CD14-positive monocyte (primary cell): Measurements from ENCODE around the gene USP30. TPM values are rescaled to one million over a fixed set of nuclear protein-coding genes. Genes with fewer than 3 reads are reported as not detected.

Experiments
- DNase-seq, 3 donors: peaks; one replicate each; pipeline ENCODE4 v3.0.0-alpha.2; 2011 to 2022
- H2AFZ ChIP-seq: 2 replicates; pipeline ENCODE4 v1.6.0; 2012; ENCODE audit warnings: mild to moderate bottlenecking, low read depth, low read length, inconsistent platforms; ENCODE audit not compliant: insufficient read depth, poor library complexity, severe bottlenecking
- H3K27ac ChIP-seq, 2 donors: 1 replicate in 1 of 2; 2 replicates in 1 of 2; pipeline ENCODE4 v1.5.1; 2012 to 2013; ENCODE audit warnings: low read length in 2 of 2, control low read depth in 1 of 2, inconsistent platforms in 1 of 2, low read depth in 1 of 2, mild to moderate bottlenecking in 1 of 2
- H3K27me3 ChIP-seq, 2 donors: one replicate each; pipeline versions ENCODE4 v1.6.0 to v1.6.1; 2011 to 2013; ENCODE audit warnings: low read length in 2 of 2; ENCODE audit not compliant: control insufficient read depth in 2 of 2, insufficient read depth in 2 of 2
- H3K36me3 ChIP-seq, 2 donors: replicated peaks in 1 of 2; 1 replicate in 1 of 2; 2 replicates in 1 of 2; pipeline versions ENCODE4 v1.5.1 to v1.6.1; 2012 to 2013; ENCODE audit warnings: low read length in 2 of 2, control low read depth in 1 of 2, inconsistent platforms in 1 of 2, mild to moderate bottlenecking in 1 of 2; ENCODE audit not compliant: insufficient read depth in 2 of 2, control insufficient read depth in 1 of 2
- H3K4me1 ChIP-seq, 2 donors: 1 replicate in 1 of 2; 2 replicates in 1 of 2; pipeline versions ENCODE4 v1.5.1 to v1.6.1; 2012 to 2013; ENCODE audit warnings: low read length in 2 of 2, control low read depth in 1 of 2, inconsistent platforms in 1 of 2, mild to moderate bottlenecking in 1 of 2, moderate library complexity in 1 of 2; ENCODE audit not compliant: insufficient read depth in 2 of 2, control insufficient read depth in 1 of 2
- H3K4me2 ChIP-seq: replicated peaks from 2 replicates; pipeline ENCODE3; 2012; ENCODE audit warnings: low read length, moderate library complexity, mild to moderate bottlenecking; ENCODE audit not compliant: poor library complexity, severe bottlenecking; ENCODE audit errors: extremely low read depth
- H3K4me3 ChIP-seq, 3 experiments: fragments of 200-600 bp in 1 of 3; sonication (generic) in 1 of 3; replicated peaks in 1 of 3; 1 replicate in 2 of 3; 2 replicates in 1 of 3; pipeline ENCODE4 v1.5.1; 2011 to 2013; ENCODE audit warnings: low read length in 3 of 3, mild to moderate bottlenecking in 3 of 3, control low read depth in 2 of 3, low read depth in 2 of 3, inconsistent platforms in 1 of 3, moderate library complexity in 1 of 3
- H3K79me2 ChIP-seq: 2 replicates; pipeline ENCODE4 v1.6.0; 2012; ENCODE audit warnings: mild to moderate bottlenecking, control low read depth, inconsistent platforms, low read length, moderate library complexity; ENCODE audit not compliant: insufficient read depth
- H3K9ac ChIP-seq: 2 replicates; pipeline ENCODE4 v1.6.0; 2017; ENCODE audit warnings: low read length, mild to moderate bottlenecking; ENCODE audit not compliant: insufficient read depth, poor library complexity, severe bottlenecking
- H3K9me3 ChIP-seq, 2 donors: replicated peaks in 1 of 2; 1 replicate in 1 of 2; 2 replicates in 1 of 2; pipeline versions ENCODE4 v1.5.1 to v1.6.1; 2012 to 2013; ENCODE audit warnings: low read length in 2 of 2, control low read depth in 1 of 2; ENCODE audit not compliant: control insufficient read depth in 1 of 2, insufficient read depth in 1 of 2
- H4K20me1 ChIP-seq: 2 replicates; pipeline ENCODE4 v1.6.0; 2012; ENCODE audit warnings: mild to moderate bottlenecking, low read length, control low read depth, moderate library complexity; ENCODE audit not compliant: insufficient read depth
- H3K27ac Mint-ChIP-seq, 7 donors: one replicate each; pipeline ENCODE4 v1.8.0; 2020; ENCODE audit warnings: mild to moderate bottlenecking in 7 of 7, mixed read lengths in 7 of 7, moderate library complexity in 6 of 7, inconsistent platforms in 2 of 7
- H3K27me3 Mint-ChIP-seq, 3 donors: one replicate each; pipeline ENCODE4 v1.8.0; 2021 to 2022; ENCODE audit warnings: low read depth in 3 of 3, mild to moderate bottlenecking in 3 of 3, mixed read lengths in 3 of 3, moderate library complexity in 3 of 3, inconsistent platforms in 1 of 3
- H3K36me3 Mint-ChIP-seq, 2 donors: one replicate each; pipeline ENCODE4 v1.8.0; 2020; ENCODE audit warnings: mixed read lengths in 2 of 2, inconsistent platforms in 1 of 2, mild to moderate bottlenecking in 1 of 2
- H3K4me1 Mint-ChIP-seq: one replicate; pipeline ENCODE4 v1.8.0; 2020; ENCODE audit warnings: mild to moderate bottlenecking, mixed read lengths
- H3K4me3 Mint-ChIP-seq, 2 donors: one replicate each; pipeline ENCODE4 v1.8.0; 2020; ENCODE audit warnings: mild to moderate bottlenecking in 2 of 2, mixed read lengths in 2 of 2, moderate library complexity in 1 of 2
- H3K9me3 Mint-ChIP-seq, 7 donors: one replicate each; pipeline ENCODE4 v1.8.0; 2020 to 2022; ENCODE audit warnings: mixed read lengths in 7 of 7, mild to moderate bottlenecking in 6 of 7, moderate library complexity in 6 of 7, inconsistent platforms in 2 of 7
- WGBS: methylation state at CpG from one replicate; pipeline ENCODE4 v1.1.5; 2013; ENCODE audit warnings: missing lambda C conversion rate; ENCODE audit not compliant: insufficient coverage; 5-methylcytosine and 5-hydroxymethylcytosine counted together
- intact Hi-C, 2 donors: fragments of 100-400 bp; cut with micrococcal nuclease; formaldehyde crosslinking; loops; one replicate each; pipeline versions ENCODE4 v1.15.0 to v1.15.1; 2023
- polyA minus RNA-seq: library from RNA; depleted of rRNA, polyadenylated mRNA; stranded (reverse); fragments of >200 nt; gene quantifications from 2 replicates; pipeline ENCODE4 v1.2.3, GENCODE V29; 2012
- polyA plus RNA-seq, 3 donors: library from polyadenylated mRNA; depleted of rRNA in 1 of 3; unstranded in 2 of 3; stranded (reverse) in 1 of 3; fragments of 300-500 nt in 2 of 3; fragments of >200 nt in 1 of 3; fragmentation: Illumina TruSeq in 2 of 3; gene quantifications; 1 replicate in 2 of 3; 2 replicates in 1 of 3; pipeline ENCODE4 v1.2.3, GENCODE V29; 2012 to 2021
- total RNA-seq, 12 experiments: library from RNA in 1 of 12; stranded (reverse) in 1 of 12; fragments of 120-200 nt in 1 of 12; gene quantifications; one replicate each; pipeline ENCODE4 v1.2.4 and lab custom pipeline; 2013 to 2026; ENCODE audit warnings: mixed read lengths in 6 of 12, inconsistent platforms in 1 of 12
- TF ChIP-seq, protein P1 (sequence below): fragments of 200-600 bp; IDR thresholded peaks from one replicate; pipeline ENCODE4 v1.8.0; 2022; ENCODE audit warnings: antibody characterized with exemption, mild to moderate bottlenecking

USP30 gene, protein sequence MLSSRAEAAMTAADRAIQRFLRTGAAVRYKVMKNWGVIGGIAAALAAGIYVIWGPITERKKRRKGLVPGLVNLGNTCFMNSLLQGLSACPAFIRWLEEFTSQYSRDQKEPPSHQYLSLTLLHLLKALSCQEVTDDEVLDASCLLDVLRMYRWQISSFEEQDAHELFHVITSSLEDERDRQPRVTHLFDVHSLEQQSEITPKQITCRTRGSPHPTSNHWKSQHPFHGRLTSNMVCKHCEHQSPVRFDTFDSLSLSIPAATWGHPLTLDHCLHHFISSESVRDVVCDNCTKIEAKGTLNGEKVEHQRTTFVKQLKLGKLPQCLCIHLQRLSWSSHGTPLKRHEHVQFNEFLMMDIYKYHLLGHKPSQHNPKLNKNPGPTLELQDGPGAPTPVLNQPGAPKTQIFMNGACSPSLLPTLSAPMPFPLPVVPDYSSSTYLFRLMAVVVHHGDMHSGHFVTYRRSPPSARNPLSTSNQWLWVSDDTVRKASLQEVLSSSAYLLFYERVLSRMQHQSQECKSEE
- 6.1 TPM for total RNA-seq (2013)
- polyA plus RNA-seq = 1 to 10 TPM; 4.5 to 8.2 (median 6.8) TPM
- 2.8 and 7.2 TPM in 2 replicates for polyA minus RNA-seq
- total RNA-seq (lab: John Stamatoyannopoulos, UW) = 1.4 to 10.3 (median 7.0) reads per million in 11 experiments

DNA sequence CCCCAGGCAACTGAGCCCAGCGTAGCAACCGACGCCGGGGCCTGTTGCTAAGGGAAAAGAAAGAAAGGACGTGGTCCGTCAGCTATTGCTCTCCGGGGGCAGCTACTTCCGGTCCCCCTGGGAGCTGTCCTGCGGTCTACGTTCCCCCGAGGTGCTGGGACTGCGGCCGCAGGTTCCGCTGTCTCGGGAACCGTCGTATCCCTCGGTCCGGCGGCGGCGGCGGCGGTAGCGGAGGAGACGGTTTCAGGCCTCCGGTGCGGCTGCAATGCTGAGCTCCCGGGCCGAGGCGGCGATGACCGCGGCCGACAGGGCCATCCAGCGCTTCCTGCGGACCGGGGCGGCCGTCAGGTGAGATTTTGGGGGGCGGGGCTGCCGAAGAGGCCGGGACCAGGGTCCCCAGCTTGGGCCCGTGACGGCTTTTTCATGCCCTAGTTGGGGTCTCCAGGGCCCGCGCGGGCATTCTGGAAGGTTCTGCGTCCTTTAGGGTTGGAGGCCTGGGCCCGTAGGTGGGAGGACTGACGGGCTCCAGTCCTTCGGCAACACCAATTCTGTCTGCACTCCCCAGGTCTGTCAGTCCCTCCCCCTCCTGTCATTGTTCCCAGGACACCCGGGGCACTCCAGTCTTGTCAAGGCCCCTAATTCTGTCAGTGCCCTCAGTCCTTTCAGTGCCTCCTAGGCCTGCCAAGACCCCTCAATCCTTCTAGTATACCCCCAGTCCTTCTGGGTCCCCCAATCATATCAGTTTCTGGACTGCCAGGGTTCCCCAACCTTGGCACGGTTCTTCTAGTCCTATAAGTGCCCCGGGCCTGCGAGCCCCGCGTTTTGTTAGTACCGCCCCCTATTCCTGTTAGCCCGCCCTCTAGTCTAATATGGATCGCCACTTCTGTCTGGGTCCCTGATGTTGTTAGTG is at the start of gene USP30:
TSS of gene USP30 (plus strand) at position 163 of the 910 bp plus-strand sequence. CDS start at position 266, 103 bp downstream.
- no peaks in the 10 kb centered on the region for H3K9me3 ChIP-seq
- intact Hi-C loops = loop anchor here (2.0 to 5.0 kb wide), 3 partner anchors 40 to 490 kb away; partner anchors contain the start of genes ALKBH2 (in 1 of the 2), ISCU (in 1 of the 2) and SART3 (in 1 of the 2)

More for the DNA sequence above, at the start of gene USP30:
- Histone ChIP-seq H3K36me3 (peaks cover 0 to 9% of the 10 kb centered on the region in 2 donors), H3K27ac (peak within 1 kb of the TSS; percentile 74 to 85), H3K4me1 (peaks cover 18 to 21% of the 10 kb centered on the region in 2 donors), H3K4me2 (peak within 1 kb of the TSS; percentile 93), H2AFZ (peak within 1 kb of the TSS; percentile 99), H4K20me1 (no peaks in the 10 kb centered on the region), H3K79me2 (peaks cover 11% of the 10 kb centered on the region), H3K4me3 (peak within 1 kb of the TSS; percentile 70 to 94 (median 94)), H3K9ac (peak within 1 kb of the TSS; percentile 91), H3K27me3 (no peaks in the 10 kb centered on the region)
- Mint-ChIP-seq H3K36me3 (peaks cover under 1 to 10% of the 10 kb centered on the region in 2 donors), H3K4me1 (peaks cover 21% of the 10 kb centered on the region), H3K27me3 (peaks cover 2 to 9% (median 6%) of the 10 kb centered on the region in 3 donors), H3K9me3 (peaks cover 0 to 2% (median 0%) of the 10 kb centered on the region in 7 donors), H3K27ac (peak within 1 kb of the TSS; percentile 69 to 97 (median 92)), H3K4me3 (peak within 1 kb of the TSS; percentile 89 to 92)
- WGBS = under 1% methylated on average over 53 of the region's 61 CpGs
- TF ChIP-seq, protein P1, sequence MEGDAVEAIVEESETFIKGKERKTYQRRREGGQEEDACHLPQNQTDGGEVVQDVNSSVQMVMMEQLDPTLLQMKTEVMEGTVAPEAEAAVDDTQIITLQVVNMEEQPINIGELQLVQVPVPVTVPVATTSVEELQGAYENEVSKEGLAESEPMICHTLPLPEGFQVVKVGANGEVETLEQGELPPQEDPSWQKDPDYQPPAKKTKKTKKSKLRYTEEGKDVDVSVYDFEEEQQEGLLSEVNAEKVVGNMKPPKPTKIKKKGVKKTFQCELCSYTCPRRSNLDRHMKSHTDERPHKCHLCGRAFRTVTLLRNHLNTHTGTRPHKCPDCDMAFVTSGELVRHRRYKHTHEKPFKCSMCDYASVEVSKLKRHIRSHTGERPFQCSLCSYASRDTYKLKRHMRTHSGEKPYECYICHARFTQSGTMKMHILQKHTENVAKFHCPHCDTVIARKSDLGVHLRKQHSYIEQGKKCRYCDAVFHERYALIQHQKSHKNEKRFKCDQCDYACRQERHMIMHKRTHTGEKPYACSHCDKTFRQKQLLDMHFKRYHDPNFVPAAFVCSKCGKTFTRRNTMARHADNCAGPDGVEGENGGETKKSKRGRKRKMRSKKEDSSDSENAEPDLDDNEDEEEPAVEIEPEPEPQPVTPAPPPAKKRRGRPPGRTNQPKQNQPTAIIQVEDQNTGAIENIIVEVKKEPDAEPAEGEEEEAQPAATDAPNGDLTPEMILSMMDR = no peak
- peak; percentile 81 to 88 (median 86) for DNase-seq
